ENCODE results near the gene CIB4. TPM values are rescaled to one million over a fixed set of nuclear protein-coding genes. Genes with fewer than 3 reads are reported as not detected.

CIB4 gene
- total and polyA plus RNA-seq, 12 donors = not detected

- 66 to 73% methylated on average over 3 of the region's 3 CpGs for WGBS, 2 donors
- H3K9me3 ChIP-seq = peaks cover 0 to 7% (median 0%) of the 10 kb centered on the region in 11 donors
- H3K27me3 ChIP-seq = peaks cover 0 to 11% (median 0%) of the 10 kb centered on the region in 7 donors
- intact Hi-C loops (cut with DNase I) = no loop called here
- no peak overlapping the region for H3K4me3 ChIP-seq
- H3K4me1 ChIP-seq = peaks cover 0 to 5% (median 0%) of the 10 kb centered on the region in 9 donors
- H3K36me3 ChIP-seq = no peaks in the 10 kb centered on the region
- no peak for TF ChIP-seq CTCF (IDR thresholded peaks at IDR 0.05)
- ATAC-seq (no peak), DNase-seq (no peak)
- H3K27ac ChIP-seq = no peak overlapping the region
These were observed 40.5 kb upstream of the CIB4 start for GRCh38 chr2:26681656-26682055.

- ATAC-seq (no peak), DNase-seq (no peak)
- peaks cover 0 to 5% (median 0%) of the 10 kb centered on the region in 9 donors for H3K4me1 ChIP-seq
- H3K27ac ChIP-seq = no peak overlapping the region
- H3K27me3 ChIP-seq = peaks cover 0 to 11% (median 0%) of the 10 kb centered on the region in 7 donors
- no peaks in the 10 kb centered on the region for H3K36me3 ChIP-seq
- 76 to 81% methylated on average over 4 of the region's 4 CpGs for WGBS, 2 donors
- intact Hi-C loops (cut with DNase I) = no loop called here
- TF ChIP-seq CTCF (IDR thresholded peaks at IDR 0.05) = no peak
- peaks cover 0 to 7% (median 0%) of the 10 kb centered on the region in 11 donors for H3K9me3 ChIP-seq
- no peak overlapping the region for H3K4me3 ChIP-seq
These were observed 38.7 kb upstream of the CIB4 start for GRCh38 chr2:26679867-26680266.

- peaks cover 0 to 10% (median 0%) of the 10 kb centered on the region in 7 donors for H3K27me3 ChIP-seq
- peaks cover 0 to 5% (median 0%) of the 10 kb centered on the region in 9 donors for H3K4me1 ChIP-seq
- no peak overlapping the region for H3K27ac ChIP-seq
- DNase-seq (no peak), ATAC-seq (no peak)
- 89 to 95% methylated on average over 4 of the region's 4 CpGs for WGBS, 2 donors
- TF ChIP-seq CTCF (IDR thresholded peaks at IDR 0.05) = no peak
- H3K4me3 ChIP-seq = no peak overlapping the region
- H3K36me3 ChIP-seq = no peaks in the 10 kb centered on the region
- intact Hi-C loops (cut with DNase I) = no loop called here
- peaks cover 0 to 7% (median 0%) of the 10 kb centered on the region in 11 donors for H3K9me3 ChIP-seq
These were observed 36.9 kb upstream of the CIB4 start for GRCh38 chr2:26678035-26678434.

GRCh38 chr2:26675651-26676255, 34.6 kb upstream of the CIB4 start:
- H3K4me3 ChIP-seq = no peak overlapping the region
- ATAC-seq (peak in 1 of 8 donors; percentile 28), DNase-seq (no peak)
- TF ChIP-seq CTCF (IDR thresholded peaks at IDR 0.05) = no peak
- H3K27ac ChIP-seq = no peak overlapping the region
- H3K36me3 ChIP-seq = no peaks in the 10 kb centered on the region
- peaks cover 0 to 27% (median 8%) of the 10 kb centered on the region in 7 donors for H3K27me3 ChIP-seq
- WGBS, 2 donors = 87 to 90% methylated on average over 6 of the region's 6 CpGs
- peaks cover 0 to 7% (median 0%) of the 10 kb centered on the region in 11 donors for H3K9me3 ChIP-seq
- intact Hi-C loops (cut with DNase I) = no loop called here
- H3K4me1 ChIP-seq = no peaks in the 10 kb centered on the region

Data from heart right ventricle (tissue), 16 donors.